GM12874 (cell line): ENCODE results near the gene THEM4.

Experiments
- CTCF ChIP-seq: IDR thresholded peaks from 2 replicates; pipeline ENCODE4 v1.5.1; 2011; ENCODE audit warnings: low read depth, mild to moderate bottlenecking, control low read depth, low read length, moderate library complexity; ENCODE audit not compliant: insufficient read depth

Gene THEM4

GRCh38 chr1:151825751-151826660 lies 83.3 kb downstream of the THEM4 start:
- TF ChIP-seq CTCF = no peak

- no peak for TF ChIP-seq CTCF
These were observed 84.1 kb downstream of the THEM4 start for GRCh38 chr1:151825204-151825603.
